GM19238 (cell line): ENCODE data around the gene EPHA4.

Experiments
- DNase-seq: peaks from one replicate; pipeline ENCODE4 v3.0.0; 2011; ENCODE audit warnings: low spot score; ENCODE audit not compliant: insufficient read length

EPHA4 gene

GRCh38 chr2:221399183-221399582 is 172.9 kb downstream of the EPHA4 start:
- no peak for DNase-seq

- no peak for DNase-seq
These were observed 174.9 kb downstream of the EPHA4 start for GRCh38 chr2:221397187-221397586.

- no peak for DNase-seq
These were observed 179.7 kb downstream of the EPHA4 start for GRCh38 chr2:221392228-221392881.

- DNase-seq, result no peak
These were observed 181.2 kb downstream of the EPHA4 start for GRCh38 chr2:221390878-221391277.

- DNase-seq, result no peak
These were observed 182.2 kb downstream of the EPHA4 start for GRCh38 chr2:221389904-221390303.

GRCh38 chr2:221389421-221389820 is 182.7 kb downstream of the EPHA4 start:
- no peak for DNase-seq

GRCh38 chr2:221388891-221389290 is 183.2 kb downstream of the EPHA4 start:
- no peak for DNase-seq

GRCh38 chr2:221385716-221386115 is 186.4 kb downstream of the EPHA4 start:
- no peak for DNase-seq

- no peak for DNase-seq
These were observed 190.1 kb downstream of the EPHA4 start for GRCh38 chr2:221381928-221382488.

- no peak for DNase-seq
These were observed 191.4 kb downstream of the EPHA4 start for GRCh38 chr2:221380686-221381085.

- no peak for DNase-seq
These were observed 192.0 kb downstream of the EPHA4 start for GRCh38 chr2:221380062-221380461.

- DNase-seq, result no peak
These were observed 194.5 kb downstream of the EPHA4 start for GRCh38 chr2:221377597-221377996.

- DNase-seq, result no peak
These were observed 195.0 kb downstream of the EPHA4 start for GRCh38 chr2:221377066-221377465.

GRCh38 chr2:221374234-221374633 is 197.9 kb downstream of the EPHA4 start:
- no peak for DNase-seq

GRCh38 chr2:221372907-221373306 is 199.2 kb downstream of the EPHA4 start:
- no peak for DNase-seq

GRCh38 chr2:221372159-221372884 is 199.8 kb downstream of the EPHA4 start:
- DNase-seq, result no peak

GRCh38 chr2:221371347-221371746 is 200.8 kb downstream of the EPHA4 start:
- no peak for DNase-seq

- no peak for DNase-seq
These were observed 201.3 kb downstream of the EPHA4 start for GRCh38 chr2:221370857-221371211.

GRCh38 chr2:221370076-221370856 is 201.8 kb downstream of the EPHA4 start:
- no peak for DNase-seq
